GM12865 (cell line): Measurements from ENCODE around the gene PITX2.

Experiments used
- DNase-seq: peaks from one replicate; pipeline ENCODE4 v3.0.0; 2010; ENCODE audit warnings: low read depth
- H3K4me3 ChIP-seq: 2 replicates; pipeline ENCODE4 v1.5.1; 2011; ENCODE audit warnings: mild to moderate bottlenecking, low read depth, low read length, control low read depth
- CTCF ChIP-seq: IDR thresholded peaks from 2 replicates; pipeline ENCODE4 v1.5.1; 2011; ENCODE audit warnings: low read length, control low read depth, low read depth, inconsistent platforms; ENCODE audit not compliant: insufficient read depth; ENCODE audit errors: missing control alignments

Gene PITX2

GRCh38 chr4:110632506-110633357 lies 9.9 kb upstream of the PITX2 start:
- H3K4me3 ChIP-seq, result no peak overlapping the region
- TF ChIP-seq CTCF, result no peak
- no peak for DNase-seq

- DNase-seq, result peak; percentile 75
- no peak overlapping the region for H3K4me3 ChIP-seq
Measured at GRCh38 chr4:110631584-110632505, 9.0 kb upstream of the PITX2 start.

GRCh38 chr4:110630688-110631402 lies 8.0 kb upstream of the PITX2 start:
- TF ChIP-seq CTCF, result no peak
- no peak for DNase-seq
- no peak overlapping the region for H3K4me3 ChIP-seq

More at GRCh38 chr4:110631584-110632505, 9.0 kb upstream of the PITX2 start:
- TF ChIP-seq CTCF, result peak; percentile 67

GRCh38 chr4:110629780-110630687 lies 7.2 kb upstream of the PITX2 start:
- TF ChIP-seq CTCF, result no peak
- DNase-seq, result no peak

GRCh38 chr4:110629214-110629754 lies 6.4 kb upstream of the PITX2 start:
- no peak for TF ChIP-seq CTCF
- DNase-seq, result no peak
- no peak overlapping the region for H3K4me3 ChIP-seq

More at GRCh38 chr4:110629780-110630687, 7.2 kb upstream of the PITX2 start:
- no peak overlapping the region for H3K4me3 ChIP-seq
